GM21423 (cell line): ENCODE data around the gene STOM.

ENCODE experiments used
- ATAC-seq: cut with Tn5 transposase; IDR thresholded peaks from one replicate; pipeline ENCODE4 v1.9.1; 2021; ENCODE audit warnings: mild to moderate bottlenecking, moderate library complexity; ENCODE audit not compliant: unreplicated experiment

The STOM gene

GRCh38 chr9:121289026-121289771 lies 80.9 kb downstream of the STOM start:
- ATAC-seq: no peak
